ENCODE measurements around the gene WWOX. TPM values are rescaled to one million over a fixed set of nuclear protein-coding genes. Genes with fewer than 3 reads are reported as not detected.

WWOX gene
- total RNA-seq, 1 donor from 2014 or later = 9.5 TPM

DNA sequence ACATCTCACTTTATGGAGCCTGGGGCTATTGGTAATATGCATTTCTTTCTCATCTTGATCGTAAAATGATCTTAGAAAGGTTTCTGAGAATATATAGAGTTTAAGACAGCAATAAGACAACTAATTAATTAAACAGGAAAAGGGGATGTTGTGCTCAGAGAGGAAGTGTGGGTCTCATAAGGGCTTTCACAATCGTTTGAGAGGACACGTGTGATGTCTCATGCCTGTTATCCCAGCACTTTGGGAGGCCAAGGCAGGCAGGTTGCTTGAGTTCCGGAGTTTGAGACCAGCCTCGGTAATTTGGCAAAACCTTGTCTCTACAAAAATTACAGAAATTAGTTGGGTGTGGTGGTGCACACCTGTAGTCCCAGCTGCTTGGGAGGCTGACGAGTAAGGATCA is 295.6 kb downstream of the WWOX start:
- no peak for DNase-seq (ENCODE audit: low read depth in 2 of 2)

DNA sequence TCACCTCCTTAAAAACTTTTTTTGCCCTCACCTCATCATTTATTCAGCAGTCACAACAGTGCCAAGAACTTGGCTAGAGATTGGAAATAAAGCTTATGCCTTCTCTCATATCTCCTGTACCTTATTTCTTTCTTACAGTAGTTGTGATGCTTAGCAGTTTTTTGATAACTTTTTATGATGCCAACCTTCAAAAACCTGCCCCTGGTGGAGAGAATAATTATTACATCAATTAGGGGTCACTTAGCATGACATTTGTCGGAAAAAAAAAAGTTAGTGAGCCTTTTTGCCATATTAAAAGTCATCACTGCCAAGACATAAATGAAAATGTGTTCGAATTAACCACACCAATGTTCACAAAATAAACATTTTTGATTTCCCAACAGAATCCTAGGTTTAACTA is 296.6 kb downstream of the WWOX start:
- no peak for DNase-seq (ENCODE audit: low read depth in 2 of 2)

DNA sequence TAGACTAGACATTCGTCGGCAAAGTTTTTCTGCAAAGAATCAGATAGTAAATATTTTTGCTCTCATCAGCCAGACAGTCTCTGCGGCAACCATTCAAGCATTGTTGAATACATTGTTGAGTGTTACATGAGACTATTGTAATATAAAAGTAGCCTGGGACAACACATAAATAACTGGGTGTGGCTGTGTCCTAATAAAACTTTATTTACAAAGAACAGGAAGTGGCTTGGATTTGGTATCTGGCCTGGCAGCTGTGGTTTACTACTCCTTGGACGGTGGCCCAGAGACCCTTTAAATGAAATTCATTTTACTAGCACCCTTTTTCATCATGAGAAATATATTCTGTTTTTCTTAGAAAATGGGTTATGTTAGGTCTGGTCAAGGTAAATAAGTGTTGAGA is 297.2 kb downstream of the WWOX start:
- no peak for DNase-seq (ENCODE audit: low read depth in 2 of 2)

GRCh38 chr16:78399384-78399783 is 299.9 kb downstream of the WWOX start:
- DNase-seq (ENCODE audit: low read depth in 2 of 2) = no peak

GRCh38 chr16:78402833-78403232 is 303.4 kb downstream of the WWOX start:
- DNase-seq (ENCODE audit: low read depth in 2 of 2) = no peak

DNA sequence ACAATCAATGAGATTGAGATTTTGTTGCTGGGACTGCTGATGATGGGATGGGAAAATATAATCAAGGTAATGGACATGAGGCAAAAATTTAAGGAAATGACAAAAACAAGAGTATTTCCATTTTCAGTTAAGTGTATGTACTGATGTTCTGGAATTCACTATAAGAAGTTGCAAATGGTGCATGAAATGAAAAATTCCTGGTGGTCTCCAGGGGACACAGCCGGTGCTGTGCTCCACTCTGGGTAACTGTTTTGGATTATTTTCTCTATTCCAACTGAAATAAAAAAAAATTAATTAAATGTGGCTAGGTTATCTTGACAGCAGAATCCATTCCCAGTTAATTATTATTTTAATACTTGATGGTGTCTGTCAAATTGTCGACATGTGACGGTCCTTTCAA is 305.6 kb downstream of the WWOX start:
- DNase-seq (ENCODE audit: low read depth in 2 of 2) = no peak

DNA sequence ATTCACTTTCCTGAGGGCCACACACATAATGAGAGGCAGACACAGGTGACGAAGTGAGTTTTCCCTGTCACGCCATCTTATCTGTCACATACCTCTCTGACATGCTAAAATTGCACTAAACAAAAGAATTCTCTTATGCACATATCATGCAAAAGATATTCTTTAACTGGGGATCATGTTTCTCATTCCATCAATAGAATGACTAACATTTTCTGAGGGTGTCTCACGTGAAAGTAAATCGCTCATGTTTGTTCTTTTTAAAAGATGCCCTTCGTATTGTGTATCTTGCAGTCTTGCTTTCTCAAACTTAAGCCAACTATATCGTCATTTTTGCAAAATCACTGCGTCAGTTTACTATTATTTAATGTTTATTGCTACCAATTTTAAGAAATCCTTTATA is 306.4 kb downstream of the WWOX start:
- no peak for DNase-seq (ENCODE audit: low read depth in 2 of 2)

GRCh38 chr16:78407191-78407590 is 307.7 kb downstream of the WWOX start:
- DNase-seq (ENCODE audit: low read depth in 2 of 2) = no peak

DNA sequence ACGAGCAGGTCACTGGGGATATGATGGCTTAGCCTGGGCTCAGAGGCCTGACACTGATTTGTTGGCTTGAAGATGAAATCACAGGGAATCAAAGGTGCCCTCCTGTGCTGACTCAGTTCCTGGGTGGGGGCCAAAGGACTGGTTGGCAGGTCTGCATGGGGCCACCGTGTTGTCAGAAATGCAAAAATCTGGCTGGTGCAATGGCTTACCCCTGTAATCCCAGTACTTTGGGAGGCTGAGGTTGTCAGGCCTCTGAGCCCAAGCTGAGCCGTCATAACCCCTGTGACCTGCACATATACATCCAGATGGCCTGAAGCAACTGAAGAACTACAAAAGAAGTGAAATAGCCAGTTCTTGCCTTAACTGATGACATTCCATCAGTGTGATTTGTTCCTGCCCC is 314.2 kb downstream of the WWOX start:
- no peak for DNase-seq (ENCODE audit: low read depth in 2 of 2)

DNA sequence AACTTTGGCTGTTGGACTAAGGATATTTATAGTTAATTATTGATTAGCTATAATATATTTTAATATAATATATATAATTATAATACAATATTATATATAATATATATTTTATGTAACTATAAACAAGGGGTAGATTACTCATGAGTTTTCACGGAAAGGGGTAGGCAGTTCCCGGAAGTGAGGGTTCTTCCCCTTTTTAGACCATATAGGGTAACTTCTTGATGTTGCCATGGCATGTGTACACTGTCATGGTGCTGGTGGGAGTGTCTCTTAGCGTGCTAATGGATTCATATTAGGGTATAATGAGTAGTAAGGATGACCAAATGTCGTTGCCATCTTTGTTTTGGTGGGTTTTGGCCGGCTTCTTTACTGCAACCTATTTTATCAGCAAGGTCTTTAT is 315.6 kb downstream of the WWOX start:
- no peak for DNase-seq (ENCODE audit: low read depth in 2 of 2)

- DNase-seq (ENCODE audit: low read depth in 2 of 2) = no peak
These were observed 316.2 kb downstream of the WWOX start for GRCh38 chr16:78415669-78416068.

GRCh38 chr16:78416400-78416799 is 316.9 kb downstream of the WWOX start:
- DNase-seq (ENCODE audit: low read depth in 2 of 2) = no peak

- no peak for DNase-seq (ENCODE audit: low read depth in 2 of 2)
These were observed 321.8 kb downstream of the WWOX start for GRCh38 chr16:78421181-78421708.

DNA sequence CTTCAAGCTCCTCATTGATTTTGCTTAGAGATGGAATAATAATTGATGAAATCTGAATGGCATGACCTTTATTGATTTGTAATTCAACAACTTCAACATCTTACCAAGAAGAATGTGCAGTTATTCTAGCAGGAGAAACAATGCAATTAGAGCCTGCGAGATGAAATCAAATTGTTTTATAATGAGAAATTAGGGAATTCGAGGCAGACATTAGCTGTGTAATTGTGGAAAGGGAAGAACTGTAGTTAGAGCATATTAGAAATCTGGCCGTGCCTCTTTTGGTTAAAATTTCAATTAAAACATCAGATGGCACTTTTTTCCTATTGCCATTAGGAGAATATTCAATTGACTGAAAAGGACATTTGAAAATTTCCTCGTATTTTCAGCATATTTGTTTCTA is 325.8 kb downstream of the WWOX start:
- no peak for DNase-seq (ENCODE audit: low read depth in 2 of 2)

GRCh38 chr16:78425891-78426510 is 326.5 kb downstream of the WWOX start:
- no peak for DNase-seq (ENCODE audit: low read depth in 2 of 2)

GRCh38 chr16:78428193-78428592 is 328.7 kb downstream of the WWOX start:
- no peak for DNase-seq (ENCODE audit: low read depth in 2 of 2)

GRCh38 chr16:78430281-78430680 is 330.8 kb downstream of the WWOX start:
- no peak for DNase-seq (ENCODE audit: low read depth in 2 of 2)

GRCh38 chr16:78431004-78431670 is 331.7 kb downstream of the WWOX start:
- DNase-seq (ENCODE audit: low read depth in 2 of 2) = no peak

DNA sequence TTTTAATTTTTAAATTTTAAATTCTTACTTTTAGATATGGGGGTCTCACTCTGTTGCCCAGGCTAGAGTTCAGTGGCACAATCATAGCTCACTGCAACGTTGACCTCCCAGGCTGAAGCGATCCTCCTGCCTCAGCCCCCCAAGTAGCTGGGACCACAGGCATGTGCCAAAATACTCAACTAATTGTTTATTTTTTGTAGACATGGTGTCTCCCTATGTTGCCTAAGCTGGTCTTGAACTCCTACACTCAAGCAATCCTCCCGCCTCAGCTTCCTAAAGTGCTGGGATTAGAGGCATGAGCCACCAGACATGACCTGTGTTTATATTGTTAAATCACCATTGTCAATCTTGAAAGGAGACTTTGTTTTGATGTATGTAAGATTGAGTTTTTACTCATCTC is 332.2 kb downstream of the WWOX start:
- no peak for DNase-seq (ENCODE audit: low read depth in 2 of 2)

- no peak for DNase-seq (ENCODE audit: low read depth in 2 of 2)
These were observed 333.0 kb downstream of the WWOX start for GRCh38 chr16:78432451-78432850.

- DNase-seq (ENCODE audit: low read depth in 2 of 2) = no peak
These were observed 333.7 kb downstream of the WWOX start for GRCh38 chr16:78433116-78433515.

GRCh38 chr16:78434401-78434800 is 334.9 kb downstream of the WWOX start:
- DNase-seq (ENCODE audit: low read depth in 2 of 2) = no peak

DNA sequence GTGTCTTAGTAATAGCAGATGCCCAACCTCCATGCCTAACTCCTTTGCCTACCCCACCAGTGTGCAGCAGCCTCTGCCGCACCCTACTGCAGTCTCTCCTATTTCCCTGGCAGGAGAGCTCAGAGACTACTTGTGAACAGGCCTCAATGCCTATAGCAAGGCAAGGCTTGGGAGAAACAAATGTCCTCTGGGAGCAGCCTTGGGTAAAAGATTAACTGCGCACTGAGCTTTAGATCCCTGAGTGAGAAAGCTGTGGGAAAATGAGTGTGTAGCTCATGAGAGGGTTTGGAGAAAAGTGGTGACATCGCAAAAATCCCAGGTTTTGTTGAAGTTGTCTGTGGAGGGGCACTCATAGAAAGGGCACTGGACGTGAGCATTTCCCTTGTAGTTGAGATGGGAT is 335.8 kb downstream of the WWOX start:
- DNase-seq (ENCODE audit: low read depth in 2 of 2) = no peak
